HG03280 (cell line): ENCODE measurements around the gene CIAO1.
"Not testable (repeated sequence)": the region's sequence is repeated elsewhere in the genome, so short reads cannot be mapped to it uniquely, and the experiment has no call there.

ENCODE experiments used
- ATAC-seq: cut with Tn5 transposase; IDR thresholded peaks from one replicate; pipeline ENCODE4 v1.9.1; 2021; ENCODE audit warnings: mild to moderate bottlenecking, moderate library complexity; ENCODE audit not compliant: unreplicated experiment

The CIAO1 gene

DNA sequence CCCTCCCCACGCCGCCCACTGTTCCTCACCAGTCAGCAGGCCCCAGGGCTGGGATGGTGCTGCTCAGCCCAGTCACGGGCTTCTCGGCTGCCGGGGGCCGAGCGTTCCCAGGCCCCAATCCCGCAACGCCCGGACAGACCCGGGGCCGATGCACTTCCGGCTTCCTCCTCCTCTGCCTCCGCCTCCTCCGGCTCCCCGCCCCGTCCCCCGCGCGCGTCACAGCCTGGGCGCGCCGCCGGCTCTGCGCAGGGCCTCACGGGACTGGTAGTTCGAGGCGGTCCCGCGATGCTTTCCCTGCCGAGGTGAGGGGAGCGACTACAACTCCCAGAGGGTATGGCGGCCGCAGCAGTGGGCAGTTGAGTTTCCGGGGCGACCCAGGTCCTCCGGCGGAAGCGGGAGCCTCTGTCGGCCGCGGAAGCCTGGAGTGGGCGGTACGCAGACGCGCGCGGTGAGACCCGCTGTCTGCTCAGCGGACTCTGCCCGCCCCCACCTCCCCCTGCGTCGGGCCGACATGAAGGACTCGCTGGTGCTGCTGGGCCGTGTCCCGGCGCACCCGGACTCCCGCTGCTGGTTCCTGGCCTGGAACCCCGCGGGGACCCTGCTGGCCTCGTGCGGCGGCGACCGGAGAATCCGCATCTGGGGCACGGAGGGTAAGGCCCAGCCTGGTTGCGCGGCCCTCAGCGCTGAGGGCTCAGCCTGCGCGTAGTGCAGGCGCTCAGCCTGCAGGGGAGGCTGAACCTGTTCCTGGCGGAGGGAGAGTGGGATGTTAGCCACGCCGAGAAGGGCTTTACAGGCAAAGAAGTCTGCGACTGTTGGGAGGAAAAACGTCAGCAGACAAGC lies at the start of gene CIAO1, which contains the start of gene TMEM127:
Gene CIAO1, plus strand, starts transcription at position 386 of the 840 bp plus-strand sequence. Its CDS starts 126 bp downstream, at position 512.
Gene TMEM127, minus strand, starts transcription at position 158 of the 840 bp plus-strand sequence. CDS start 616 bp downstream, outside the sequence.
- ATAC-seq, result peak; percentile 94

DNA sequence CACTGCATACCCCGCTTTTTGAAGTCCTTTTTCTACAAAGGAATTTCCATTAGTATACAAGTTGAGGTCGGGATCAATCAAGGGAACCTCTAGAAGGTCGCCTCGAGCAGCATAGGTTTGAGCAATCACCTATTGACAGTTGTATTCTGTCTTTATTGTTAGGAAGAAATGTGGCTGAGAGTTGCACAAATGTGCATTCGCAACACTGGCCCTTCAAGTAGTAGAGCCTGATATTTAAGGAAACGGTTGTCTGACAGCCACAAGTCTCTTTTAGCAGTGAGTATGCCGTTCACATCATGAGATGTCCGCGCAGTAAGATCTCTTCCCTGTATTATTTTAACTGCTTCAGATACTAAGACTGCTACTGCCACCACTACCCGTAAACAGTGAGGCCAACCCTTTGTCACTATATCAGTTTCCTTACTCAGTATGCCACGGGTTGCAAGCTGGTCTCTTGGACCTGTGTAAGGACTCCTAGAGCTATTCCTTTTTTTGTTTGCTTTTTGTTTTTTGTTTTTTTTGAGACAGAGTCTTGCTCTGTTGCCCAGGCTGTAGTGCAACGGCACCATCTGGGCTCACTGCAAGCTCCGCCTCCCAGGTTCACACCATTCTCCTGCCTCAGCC lies 47.4 kb upstream of the CIAO1 start:
- no peak for ATAC-seq

DNA sequence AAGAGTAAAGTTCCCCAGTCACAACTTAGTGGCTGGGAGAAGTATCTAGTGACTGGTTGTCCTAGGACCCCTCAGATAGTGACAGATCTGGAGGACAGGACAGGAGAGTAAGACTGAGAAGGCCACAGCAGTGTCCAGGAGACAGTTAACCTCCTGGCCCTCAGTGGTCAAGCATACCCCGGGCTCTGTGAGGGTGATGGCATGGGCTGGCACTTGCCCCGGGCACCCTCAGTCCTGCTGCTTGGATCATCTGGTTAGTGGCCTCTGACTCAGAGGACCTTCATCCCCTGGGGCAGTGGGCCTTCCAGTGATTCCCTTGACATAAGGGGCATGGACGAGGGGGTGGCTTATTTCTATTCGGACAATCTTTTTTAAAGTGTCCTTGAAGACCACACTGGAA lies 46.1 kb upstream of the CIAO1 start:
- not testable (repeated sequence) for ATAC-seq

DNA sequence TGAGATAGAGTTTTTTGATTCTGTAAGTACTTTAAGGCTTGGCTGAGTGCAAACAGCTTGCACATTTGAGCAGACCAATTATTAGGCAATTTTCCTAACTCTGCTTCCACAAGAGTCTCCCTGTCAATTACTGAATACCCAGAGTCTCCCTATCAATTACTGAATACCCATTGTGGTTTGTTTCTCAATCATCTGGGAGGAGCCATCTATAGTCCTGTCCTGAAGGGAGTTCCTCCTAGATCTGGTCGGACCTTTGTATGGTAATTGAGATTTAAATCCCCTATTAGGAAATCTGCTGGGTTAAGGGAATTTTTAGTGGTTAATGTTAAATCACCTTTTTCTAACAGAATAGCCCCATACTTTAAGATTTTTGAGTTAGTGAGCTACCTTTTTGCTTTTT lies 44.9 kb upstream of the CIAO1 start:
- ATAC-seq, result not testable (repeated sequence)

DNA sequence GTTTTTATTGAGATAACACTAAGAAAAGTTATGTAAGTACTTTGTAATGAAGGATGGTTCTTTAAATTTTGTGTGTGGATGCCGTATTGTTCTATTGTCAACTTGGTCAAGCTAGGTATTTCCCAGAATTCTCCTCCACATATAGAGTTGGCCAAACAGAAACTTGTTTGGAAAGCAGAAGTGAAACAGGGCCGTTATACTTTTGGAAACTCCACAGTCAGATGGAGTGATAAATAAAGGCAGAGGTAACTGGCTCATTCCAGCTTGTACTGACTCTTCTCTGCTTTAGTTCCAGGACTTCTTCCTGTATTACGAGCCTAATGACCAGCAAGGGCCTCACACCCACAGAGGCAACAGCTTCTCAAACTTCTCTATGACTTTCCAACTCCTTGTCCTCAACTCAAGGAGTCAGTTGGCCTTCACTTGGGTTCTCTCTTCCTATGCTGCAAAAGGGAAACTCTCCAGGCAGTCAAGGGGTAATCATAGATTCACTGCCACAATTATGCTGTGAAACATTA lies 41.0 kb upstream of the CIAO1 start:
- ATAC-seq, result no peak

DNA sequence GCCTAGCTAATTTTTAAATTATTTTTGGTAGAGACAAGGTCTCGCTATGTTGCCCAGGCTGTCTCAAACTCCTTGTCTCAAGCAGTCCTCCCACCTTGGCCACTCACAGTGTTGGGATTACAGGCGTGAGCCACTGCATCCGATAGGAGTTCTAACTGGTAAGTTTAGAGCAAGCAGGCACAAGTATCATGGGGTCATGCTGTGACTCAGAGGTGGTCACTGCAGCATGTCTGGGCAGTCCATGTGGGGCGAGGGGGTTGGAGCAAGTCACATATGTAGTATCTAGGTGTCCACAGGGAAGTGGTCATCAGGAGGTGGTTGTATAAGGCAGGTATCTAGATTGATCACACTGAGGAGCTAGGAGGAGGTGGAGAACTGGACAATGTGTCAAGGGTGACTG lies 34.7 kb upstream of the CIAO1 start:
- no peak for ATAC-seq

DNA sequence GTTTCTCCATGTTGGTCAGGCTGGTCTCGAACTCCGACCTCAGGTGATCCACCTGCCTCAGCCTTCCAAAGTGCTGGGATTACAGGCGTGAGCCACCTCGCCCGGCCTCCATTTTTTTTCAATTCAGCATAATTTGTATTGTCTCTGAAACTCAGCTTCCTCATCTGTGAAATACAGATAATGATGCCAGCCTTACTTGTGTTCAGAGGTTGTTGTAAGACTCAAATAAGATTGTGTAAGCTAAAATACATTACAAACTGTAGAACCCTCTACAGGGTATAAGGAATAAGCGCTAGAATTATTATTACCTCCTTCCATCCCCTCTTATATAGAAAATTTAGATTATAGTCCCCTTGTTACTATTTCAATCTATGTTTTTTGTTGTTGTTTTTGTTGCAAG lies 32.6 kb upstream of the CIAO1 start:
- no peak for ATAC-seq

DNA sequence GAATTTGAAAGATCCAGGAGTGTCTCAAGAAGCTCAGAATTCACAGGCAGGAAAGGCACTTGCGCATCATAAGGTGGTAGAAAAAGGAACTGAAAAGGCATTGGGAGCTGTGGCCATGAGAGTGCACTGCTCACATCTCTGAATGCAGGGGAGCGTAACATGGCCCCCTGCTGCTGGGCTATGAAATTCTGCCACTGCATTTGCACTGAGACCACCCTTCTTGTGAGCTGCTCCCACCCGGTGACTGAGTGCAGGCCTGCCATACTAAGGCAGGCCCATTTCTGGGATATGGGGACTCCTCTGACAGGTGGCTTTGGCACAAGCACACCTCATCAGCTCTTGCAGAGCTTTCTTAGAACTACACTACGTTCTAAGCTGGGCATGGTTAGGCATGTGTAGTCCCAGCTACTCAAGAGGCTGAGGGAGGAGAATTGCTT lies 32.1 kb upstream of the CIAO1 start:
- ATAC-seq, result peak; percentile 90

DNA sequence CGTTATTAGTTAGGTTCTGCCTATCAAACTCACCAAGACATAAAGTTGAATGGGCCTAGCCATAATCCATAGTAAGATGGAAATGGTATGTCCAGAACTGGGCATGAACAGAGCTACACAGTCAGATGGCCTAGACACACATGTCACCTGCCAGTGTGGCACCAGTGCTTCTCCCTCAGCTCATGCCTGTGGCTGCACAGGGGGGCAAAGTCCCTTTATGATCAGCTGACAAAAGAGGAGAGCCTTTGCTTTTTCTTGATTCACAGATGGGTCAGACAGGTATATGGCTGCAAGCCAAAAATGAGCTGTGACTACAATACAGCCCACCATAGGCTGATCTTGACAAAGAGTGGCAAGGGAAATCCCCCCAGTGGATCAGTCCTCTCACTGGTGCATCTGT lies 29.1 kb upstream of the CIAO1 start:
- ATAC-seq, result no peak

DNA sequence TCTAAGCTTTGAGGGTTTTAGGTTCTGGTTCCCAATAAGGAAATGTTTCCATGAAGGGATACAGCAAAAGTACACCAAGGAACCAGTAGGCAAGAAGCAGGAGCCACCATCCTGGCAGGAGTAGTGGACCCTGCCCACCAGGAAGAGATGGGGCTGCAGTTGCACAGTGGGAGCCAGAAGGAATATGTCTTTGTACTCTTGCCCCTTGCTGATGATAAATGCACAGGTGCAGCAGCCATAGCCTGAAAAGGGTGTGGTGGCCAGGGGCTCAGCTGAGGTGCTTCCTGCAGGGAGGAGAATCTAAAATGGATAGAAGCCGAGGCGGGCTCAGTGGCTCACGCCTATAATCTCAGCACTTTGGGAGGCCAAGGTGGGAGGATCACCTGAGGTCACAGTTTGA lies 27.8 kb upstream of the CIAO1 start:
- no peak for ATAC-seq

DNA sequence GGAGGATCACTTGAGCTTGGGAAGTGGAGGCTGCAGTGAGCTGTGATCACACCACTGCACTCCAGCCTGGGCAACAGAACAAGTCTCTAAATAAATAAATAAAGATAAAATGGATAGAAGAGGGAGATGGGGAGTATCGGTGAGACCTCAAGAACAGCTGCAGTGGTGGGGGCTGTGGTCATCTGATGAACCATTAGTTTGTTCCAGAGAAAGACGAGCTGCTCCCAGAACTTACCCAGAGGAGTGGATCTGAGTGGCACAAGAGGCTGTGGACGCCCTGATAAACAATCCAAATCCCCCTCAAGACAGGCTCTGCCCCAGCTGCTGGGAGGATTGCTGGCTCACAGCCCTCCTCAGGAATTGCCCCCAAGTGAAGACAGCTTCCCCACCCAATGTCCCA lies 26.9 kb upstream of the CIAO1 start:
- no peak for ATAC-seq

DNA sequence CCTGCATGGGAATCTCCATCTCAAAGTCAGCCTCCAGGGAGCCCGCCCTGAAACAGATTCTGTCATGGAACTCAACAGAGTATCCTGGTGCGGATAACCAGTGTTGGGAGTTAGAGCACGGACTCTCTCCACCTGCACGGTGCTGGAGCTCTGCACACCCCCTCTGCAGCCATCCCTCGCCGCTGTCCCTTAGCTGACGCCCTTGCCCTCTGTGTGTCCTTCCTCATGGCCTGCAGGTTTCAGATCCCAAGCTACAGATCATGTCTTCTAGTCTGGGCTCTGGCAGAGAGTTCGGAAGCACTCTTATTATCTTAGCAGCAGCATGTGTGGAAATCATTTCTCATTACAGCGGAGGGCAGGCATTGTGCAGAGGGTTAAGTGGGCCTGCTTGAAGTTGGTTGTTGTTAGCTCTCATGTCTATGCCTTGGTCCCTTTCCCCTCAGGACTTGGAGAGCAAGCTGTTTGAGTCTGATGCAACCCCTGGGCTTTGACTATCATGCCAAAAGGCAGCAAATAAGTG lies 26.2 kb upstream of the CIAO1 start:
- no peak for ATAC-seq

DNA sequence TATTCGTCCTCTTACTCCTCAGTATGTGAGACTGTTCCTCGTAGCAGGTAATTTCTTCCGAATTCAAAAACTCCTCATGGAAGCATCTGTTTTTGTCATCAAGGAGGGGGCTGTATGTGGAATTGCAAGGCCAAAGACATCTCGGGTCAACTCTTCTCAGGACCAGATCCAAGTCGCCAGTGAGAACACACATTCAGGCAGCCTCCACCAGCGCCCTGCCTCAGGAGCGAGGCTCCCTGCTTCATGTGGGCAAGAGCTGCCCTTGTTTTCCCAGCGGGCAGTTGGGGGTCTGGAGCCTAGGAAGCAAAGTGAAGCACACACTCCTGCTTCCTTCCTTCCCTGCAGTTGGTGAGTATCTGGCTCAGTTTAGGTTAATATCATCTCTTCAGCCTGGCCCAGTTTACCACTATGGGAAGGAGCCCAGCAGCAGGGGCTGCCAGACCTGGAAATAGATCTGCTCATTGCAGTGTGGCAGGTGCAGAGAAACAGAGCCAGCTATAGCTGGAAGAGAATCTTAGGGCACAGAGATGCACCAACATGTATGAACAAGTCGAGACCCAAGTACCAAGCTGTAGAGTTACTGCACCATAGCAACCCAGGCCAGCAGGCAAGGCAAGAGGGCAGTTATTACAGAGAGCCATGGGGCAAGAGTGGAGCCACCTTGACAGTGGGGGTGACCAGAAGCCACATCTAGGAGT lies 25.5 kb upstream of the CIAO1 start:
- ATAC-seq, result no peak

DNA sequence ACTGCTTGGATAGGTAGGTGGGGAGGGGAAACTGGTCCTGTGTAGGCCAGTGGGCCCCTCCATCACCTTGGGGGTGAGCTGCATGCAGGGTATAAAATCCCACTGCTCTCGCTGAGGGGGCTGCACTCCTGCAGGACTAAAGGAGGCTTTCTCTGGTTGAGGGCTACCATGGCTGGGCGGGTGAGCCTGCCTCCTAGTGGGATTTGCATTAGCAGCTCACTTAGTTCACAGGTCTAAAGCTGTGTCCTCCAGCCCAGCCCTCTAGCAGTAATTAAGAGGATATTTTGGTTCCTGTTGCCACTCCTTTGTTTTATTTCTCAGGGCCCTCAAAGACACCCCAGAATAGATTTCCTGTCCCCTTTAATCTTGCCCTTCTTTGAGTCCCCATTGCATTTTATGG lies 24.8 kb upstream of the CIAO1 start:
- no peak for ATAC-seq

DNA sequence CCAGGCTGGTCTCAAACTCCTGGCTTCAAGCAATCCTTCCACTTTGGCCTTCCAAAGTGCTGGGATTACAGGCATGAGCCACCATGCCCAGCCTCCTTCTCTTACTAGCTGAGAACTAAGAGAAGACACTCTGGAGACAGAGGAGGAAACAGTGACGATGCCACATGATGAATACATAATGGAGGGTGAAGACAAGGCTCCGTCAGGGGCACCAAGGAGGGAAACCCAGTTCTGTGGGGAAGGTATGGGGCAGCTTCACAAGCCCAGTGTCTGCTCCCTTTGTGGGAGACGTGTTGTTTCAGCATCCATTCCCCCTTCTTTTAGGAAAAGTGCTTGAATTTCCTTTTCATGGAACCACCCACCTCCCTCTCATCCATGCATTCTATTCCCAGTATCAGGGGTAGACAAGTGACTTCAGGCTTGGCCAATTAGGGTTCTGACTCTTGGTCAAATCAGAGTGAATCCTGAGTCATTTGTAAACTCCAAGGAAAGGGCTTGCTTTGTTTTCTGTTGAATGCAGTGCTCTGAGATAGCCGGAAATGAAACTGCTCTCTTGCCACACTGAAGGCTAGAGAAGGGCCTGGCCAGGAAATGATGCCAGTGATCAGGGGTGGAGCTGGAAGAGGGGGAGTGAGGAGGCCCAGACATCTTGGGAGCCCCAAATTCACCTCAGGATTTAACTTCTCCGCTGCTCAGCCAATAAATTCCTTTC lies 24.0 kb upstream of the CIAO1 start:
- ATAC-seq, result peak; percentile 81

DNA sequence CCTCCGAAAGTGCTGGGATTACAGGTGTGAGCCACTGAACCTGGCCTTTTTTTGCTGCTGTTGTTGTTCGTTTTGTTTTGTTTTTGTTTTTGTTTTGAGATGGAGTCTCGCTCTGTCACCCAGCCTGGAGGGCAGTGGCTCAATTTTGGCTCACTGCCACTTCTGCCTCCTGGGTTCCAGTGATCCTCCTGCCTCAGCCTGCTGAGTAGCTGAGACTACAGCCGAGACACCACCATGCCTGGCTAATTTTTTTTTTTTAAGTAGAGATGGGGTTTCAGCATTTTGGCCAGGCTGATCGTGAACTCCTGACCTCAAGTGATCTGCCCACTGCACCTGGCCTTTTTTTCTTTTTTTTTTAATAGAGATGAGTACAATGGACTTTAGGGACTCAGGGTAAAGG lies 22.2 kb upstream of the CIAO1 start:
- ATAC-seq, result no peak

DNA sequence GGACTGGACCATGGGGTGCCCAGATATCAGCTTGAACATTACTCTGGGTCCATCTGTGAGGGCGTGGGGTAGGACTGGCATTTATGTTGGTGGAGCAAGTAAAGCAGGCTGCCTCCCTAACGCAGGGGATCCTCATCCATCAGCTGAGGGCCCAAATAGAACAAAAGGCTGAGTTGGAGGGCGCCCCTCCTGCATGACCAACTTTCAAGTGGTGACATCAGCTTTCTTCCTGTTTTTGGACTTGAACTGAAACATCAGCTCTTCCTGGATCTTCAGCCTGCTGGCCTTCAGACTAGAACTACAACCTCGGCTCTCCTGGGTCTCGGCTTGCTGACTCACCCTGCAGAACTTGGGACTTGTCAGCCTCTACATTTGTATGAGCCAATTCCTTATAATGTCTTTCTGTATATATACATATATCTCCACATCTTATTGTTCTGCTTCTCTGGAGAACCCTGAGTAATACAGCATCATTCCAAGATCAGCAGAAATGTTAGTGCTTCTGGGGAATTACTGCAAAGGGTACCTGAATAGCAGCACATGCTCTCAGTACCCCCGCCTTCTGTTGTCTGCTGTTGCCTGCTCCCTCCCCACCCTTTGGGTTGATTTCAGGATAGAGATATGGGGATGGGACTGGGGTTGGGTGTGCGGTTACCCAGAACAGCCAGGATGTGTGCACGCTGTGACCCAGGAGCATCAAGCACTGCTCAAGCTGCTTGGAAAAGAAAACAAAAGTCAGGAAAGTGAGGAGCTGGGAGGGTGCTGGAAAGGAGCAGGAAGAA lies 20.2 kb upstream of the CIAO1 start:
- no peak for ATAC-seq

DNA sequence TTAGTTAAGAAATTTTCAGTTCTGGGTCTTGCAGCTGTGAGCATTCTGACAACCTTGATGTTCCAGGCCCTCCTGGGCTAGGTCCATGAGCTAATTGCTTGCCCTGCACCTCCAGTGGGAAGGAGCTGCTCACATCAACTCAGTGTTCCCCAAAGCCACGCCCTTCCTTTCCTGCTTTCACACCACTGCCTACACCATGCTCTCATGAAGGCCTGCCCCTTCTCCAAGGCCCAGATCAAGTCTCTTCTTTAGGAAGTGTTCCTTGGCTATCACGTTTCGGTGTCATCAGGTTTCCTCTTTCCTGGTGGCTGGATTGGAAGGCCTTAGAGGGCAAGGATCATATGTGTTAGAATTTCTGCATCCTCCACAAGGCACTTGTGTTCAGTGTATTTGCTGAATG lies 19.0 kb upstream of the CIAO1 start:
- ATAC-seq, result no peak

DNA sequence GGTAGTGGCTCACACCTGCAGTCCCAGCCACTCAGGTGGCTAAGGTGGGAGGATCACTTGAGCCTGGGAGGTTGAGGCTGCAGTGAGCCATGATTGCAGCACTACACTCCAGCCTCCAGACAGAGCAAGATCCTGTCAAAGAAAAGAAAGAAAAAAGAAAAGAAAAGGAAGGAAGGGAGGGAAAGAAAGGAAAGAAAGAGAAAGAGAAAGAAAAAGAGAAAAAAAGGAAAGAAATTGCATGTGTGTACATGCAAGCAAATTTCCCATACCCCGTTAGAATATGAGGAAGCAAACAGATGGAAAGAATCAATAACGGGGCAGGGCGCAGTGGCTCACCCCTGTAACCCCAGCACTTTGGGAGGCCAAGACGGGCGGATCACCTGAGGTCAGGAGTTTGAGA lies 18.1 kb upstream of the CIAO1 start:
- no peak for ATAC-seq

DNA sequence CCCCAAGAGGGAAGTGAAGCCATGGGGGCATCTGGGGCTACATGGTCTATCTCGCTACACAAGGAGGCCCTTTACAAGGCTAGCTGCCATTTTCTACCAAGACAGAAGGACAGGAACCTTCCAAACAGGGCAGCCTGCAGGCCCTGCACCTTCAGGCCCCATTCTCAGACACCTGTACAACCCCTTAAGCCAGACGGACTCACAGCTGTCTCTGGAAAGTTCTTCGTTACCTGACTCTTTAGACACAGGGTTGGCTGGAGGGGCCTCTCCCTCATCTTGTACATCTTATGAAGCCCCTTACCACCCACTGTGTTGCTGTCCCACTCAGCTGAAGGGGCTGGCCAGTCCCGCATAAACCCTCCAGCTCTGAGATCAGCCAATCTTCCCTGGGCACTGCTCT lies 17.4 kb upstream of the CIAO1 start:
- ATAC-seq, result no peak
